ENCODE measurements around the gene KCNN3.

DNA sequence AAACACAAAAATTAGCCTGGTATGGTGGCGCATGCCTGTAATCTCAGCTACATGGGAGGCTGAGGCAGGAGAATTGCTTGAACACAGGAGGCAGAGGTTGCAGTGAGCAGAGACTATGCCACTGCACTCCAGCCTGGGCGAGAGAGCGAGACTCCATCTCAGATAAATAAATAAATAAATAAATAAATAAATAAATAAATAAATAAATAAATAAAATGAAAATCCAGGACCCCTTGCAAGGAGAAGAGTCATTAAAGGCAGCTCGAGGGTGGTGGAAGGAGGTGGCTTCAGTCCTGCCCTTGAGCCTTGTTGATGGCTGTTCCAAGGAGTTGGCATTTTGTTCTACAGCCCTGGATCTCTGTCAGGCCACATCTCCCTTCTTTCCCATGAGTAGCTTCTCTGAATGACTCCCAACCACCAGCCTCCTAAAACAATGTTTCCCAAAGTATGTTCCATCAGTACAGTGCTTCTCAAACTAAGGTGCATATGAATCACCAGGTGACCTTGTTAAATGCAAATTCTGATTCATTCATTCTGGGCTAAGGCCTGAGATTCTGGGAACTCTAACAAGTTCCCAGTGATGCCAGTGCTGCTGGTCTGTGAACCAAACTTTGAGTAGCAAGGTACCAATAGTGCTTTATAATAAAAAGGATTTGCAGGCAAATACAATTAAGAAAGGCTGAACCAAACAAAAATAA lies 99.0 kb downstream of the KCNN3 start:
- TF ChIP-seq POLR2AphosphoS5 (IDR thresholded peaks at IDR 0.05; ENCODE audit: low read depth, low read length) (no peak), POU2F2 (IDR thresholded peaks at IDR 0.05; ENCODE audit: low read depth, low read length) (no peak)

Data from GM12891 (cell line).